Activated CD8-positive, alpha-beta memory T cell treated with anti-CD3 and anti-CD28 coated beads, Interleukin-2, amount 50 U/mL, for 4 hours (primary cell): ENCODE data around the gene B4GAT1.
"Not testable (repeated sequence)": the region's sequence is repeated elsewhere in the genome, so short reads cannot be mapped to it uniquely, and the experiment has no call there.

ENCODE experiments used
- DNase-seq: peaks from one replicate; pipeline ENCODE4 v3.0.0-alpha.2; 2020

B4GAT1 gene

GRCh38 chr11:66362481-66363147 lies 15.2 kb upstream of the B4GAT1 start:
- DNase-seq = no peak

GRCh38 chr11:66361502-66361941 lies 14.1 kb upstream of the B4GAT1 start:
- DNase-seq = no peak

- no peak for DNase-seq
These were observed 13.1 kb upstream of the B4GAT1 start for GRCh38 chr11:66360406-66361073.

GRCh38 chr11:66359662-66360087 lies 12.2 kb upstream of the B4GAT1 start:
- DNase-seq = no peak

GRCh38 chr11:66350560-66351235 lies 3.3 kb upstream of the B4GAT1 start:
- not testable (repeated sequence) for DNase-seq

GRCh38 chr11:66349084-66349386 lies 1.6 kb upstream of the B4GAT1 start:
- DNase-seq = no peak

- no peak for DNase-seq
These were observed 679 bp downstream of the B4GAT1 start for GRCh38 chr11:66346476-66347424.

GRCh38 chr11:66345316-66345649 lies 2.1 kb downstream of the B4GAT1 start:
- no peak for DNase-seq

GRCh38 chr11:66344550-66345315 lies 2.7 kb downstream of the B4GAT1 start, which contains the start of gene BRMS1:
TSS of gene BRMS1 (minus strand) at chr11:66345104. CDS start at chr11:66342234, 2,870 bp downstream.
- peak; percentile 98 for DNase-seq

GRCh38 chr11:66343176-66343575 lies 4.3 kb downstream of the B4GAT1 start:
- DNase-seq = no peak

- DNase-seq = no peak
These were observed 5.8 kb downstream of the B4GAT1 start for GRCh38 chr11:66341502-66342126.

- DNase-seq = no peak
These were observed 6.6 kb downstream of the B4GAT1 start for GRCh38 chr11:66340596-66341501.

- no peak for DNase-seq
These were observed 7.5 kb downstream of the B4GAT1 start for GRCh38 chr11:66339686-66340483.

- no peak for DNase-seq
These were observed 8.2 kb downstream of the B4GAT1 start for GRCh38 chr11:66339162-66339675.

GRCh38 chr11:66338276-66339161 lies 8.9 kb downstream of the B4GAT1 start:
- DNase-seq = no peak

GRCh38 chr11:66337103-66337899 lies 10.1 kb downstream of the B4GAT1 start:
- DNase-seq = no peak
